Endodermal cell (in vitro differentiated cells): Measurements from ENCODE around the gene AARS2. TPM values are rescaled to one million over a fixed set of nuclear protein-coding genes. Genes with fewer than 3 reads are reported as not detected.

Source experiments
- DNase-seq: peaks from one replicate; pipeline ENCODE4 v3.0.0-alpha.2; 2017
- H3K27ac ChIP-seq: 2 replicates; pipeline ENCODE4 v1.5.1; 2013; ENCODE audit warnings: mild to moderate bottlenecking, low read depth, low read length, moderate library complexity
- H3K27me3 ChIP-seq: 2 replicates; pipeline ENCODE4 v1.6.1; 2013; ENCODE audit warnings: mild to moderate bottlenecking, low read length, moderate library complexity; ENCODE audit not compliant: insufficient read depth, control insufficient read depth, poor library complexity, severe bottlenecking
- H3K36me3 ChIP-seq: 2 replicates; pipeline ENCODE4 v1.7.0; 2013; ENCODE audit warnings: mild to moderate bottlenecking, low read length, moderate library complexity; ENCODE audit not compliant: control insufficient read depth, insufficient read depth
- H3K4me1 ChIP-seq: one replicate; pipeline ENCODE4 v1.7.0; 2013; ENCODE audit warnings: low read length; ENCODE audit not compliant: control insufficient read depth, insufficient read depth
- H3K4me3 ChIP-seq: 2 replicates; pipeline ENCODE4 v1.5.1; 2013; ENCODE audit warnings: mild to moderate bottlenecking, low read length, moderate library complexity
- H3K9ac ChIP-seq: 2 replicates; pipeline ENCODE4 v1.6.1; 2013; ENCODE audit warnings: mild to moderate bottlenecking, low read length, moderate library complexity; ENCODE audit not compliant: poor library complexity, severe bottlenecking; ENCODE audit errors: extremely low read depth
- H3K9me3 ChIP-seq: 2 replicates; pipeline ENCODE4 v1.6.1; 2013; ENCODE audit warnings: mild to moderate bottlenecking, low read length, moderate library complexity; ENCODE audit not compliant: control insufficient read depth
- H3K27ac Mint-ChIP-seq: 2 replicates; pipeline ENCODE4 v1.8.0; 2020; ENCODE audit warnings: mixed read lengths
- H3K27me3 Mint-ChIP-seq: 2 replicates; pipeline ENCODE4 v1.8.0; 2021; ENCODE audit warnings: mild to moderate bottlenecking, mixed read lengths; ENCODE audit not compliant: insufficient read depth
- H3K36me3 Mint-ChIP-seq: 2 replicates; pipeline ENCODE4 v1.8.0; 2020; ENCODE audit warnings: low read depth, mixed read lengths
- H3K4me1 Mint-ChIP-seq: 2 replicates; pipeline ENCODE4 v1.8.0; 2020; ENCODE audit warnings: mixed read lengths
- H3K4me3 Mint-ChIP-seq: 2 replicates; pipeline ENCODE4 v1.8.0; 2020; ENCODE audit warnings: mild to moderate bottlenecking, moderate library complexity, mixed read lengths
- H3K9me3 Mint-ChIP-seq: 2 replicates; pipeline ENCODE4 v1.8.0; 2020; ENCODE audit warnings: mild to moderate bottlenecking, mixed read lengths
- CTCF ChIP-seq: fragments of 200-600 bp; sonication (generic); conservative IDR thresholded peaks from 2 replicates; pipeline ENCODE4 v1.5.0; 2021; ENCODE audit warnings: antibody characterized with exemption, mild to moderate bottlenecking
- WGBS, 2 experiments: methylation state at CpG; one replicate each; pipeline versions ENCODE4 v1.1.5 to v1.1.7; 2013; ENCODE audit warnings: missing lambda C conversion rate in 2 of 2, mixed read lengths in 1 of 2; ENCODE audit not compliant: insufficient coverage in 1 of 2, insufficient read length in 1 of 2; 5-methylcytosine and 5-hydroxymethylcytosine counted together
- total RNA-seq, 2 donors: library from RNA; stranded (reverse); fragmentation: NEBNext Ultra II Directional in 1 of 2; extraction: Animal tissue kit (Norgen Biotek cat#: 25700) in 1 of 2; gene quantifications; 2 replicates in 1 of 2; 3 replicates in 1 of 2; pipeline ENCODE4 v1.2.1, GENCODE V29; 2021

Gene AARS2
- total RNA-seq, 2 donors from 2014 or later = 22.9 to 24.7 TPM

- H3K27ac Mint-ChIP-seq = no peak overlapping the region
- H3K4me1 ChIP-seq = peaks cover 10% of the 10 kb centered on the region
- H3K9me3 ChIP-seq = no peaks in the 10 kb centered on the region
- H3K4me3 ChIP-seq = no peak overlapping the region
- H3K9me3 Mint-ChIP-seq = no peaks in the 10 kb centered on the region
- no peaks in the 10 kb centered on the region for H3K27me3 ChIP-seq
- peaks cover 18% of the 10 kb centered on the region for H3K4me1 Mint-ChIP-seq
- H3K36me3 Mint-ChIP-seq = peaks cover 61% of the 10 kb centered on the region
- no peaks in the 10 kb centered on the region for H3K27me3 Mint-ChIP-seq
- WGBS, 2 experiments = 94 to 96% methylated on average over 2 of the region's 2 CpGs
- no peak for DNase-seq
- no peak overlapping the region for H3K4me3 Mint-ChIP-seq
- no peak for TF ChIP-seq CTCF
- no peak overlapping the region for H3K27ac ChIP-seq
- H3K9ac ChIP-seq = no peak overlapping the region
- H3K36me3 ChIP-seq = peaks cover 65% of the 10 kb centered on the region
These were observed 4.1 kb downstream of the AARS2 start for GRCh38 chr6:44309092-44309491.

GRCh38 chr6:44307217-44307616 lies 5.9 kb downstream of the AARS2 start:
- Histone ChIP-seq H3K36me3 (peaks cover 83% of the 10 kb centered on the region), H3K27ac (no peak overlapping the region), H3K4me3 (no peak overlapping the region), H3K9ac (no peak overlapping the region), H3K4me1 (peaks cover 10% of the 10 kb centered on the region), H3K27me3 (no peaks in the 10 kb centered on the region), H3K9me3 (no peaks in the 10 kb centered on the region)
- H3K27ac Mint-ChIP-seq = no peak overlapping the region
- H3K4me3 Mint-ChIP-seq = no peak overlapping the region
- H3K4me1 Mint-ChIP-seq = peaks cover 16% of the 10 kb centered on the region
- DNase-seq = no peak
- no peaks in the 10 kb centered on the region for H3K27me3 Mint-ChIP-seq
- H3K36me3 Mint-ChIP-seq = peaks cover 75% of the 10 kb centered on the region
- no peak for TF ChIP-seq CTCF
- no peaks in the 10 kb centered on the region for H3K9me3 Mint-ChIP-seq
- 95 to 100% methylated on average over 7 to 10 of the region's 10 CpGs for WGBS, 2 experiments

- Histone ChIP-seq H3K4me3 (no peak overlapping the region), H3K9me3 (no peaks in the 10 kb centered on the region), H3K27me3 (no peaks in the 10 kb centered on the region), H3K36me3 (peaks cover 86% of the 10 kb centered on the region), H3K27ac (no peak overlapping the region), H3K4me1 (peaks cover 10% of the 10 kb centered on the region), H3K9ac (no peak overlapping the region)
- TF ChIP-seq CTCF = no peak
- DNase-seq = no peak
- Mint-ChIP-seq H3K27me3 (no peaks in the 10 kb centered on the region), H3K9me3 (no peaks in the 10 kb centered on the region), H3K36me3 (peaks cover 75% of the 10 kb centered on the region), H3K27ac (no peak overlapping the region), H3K4me3 (no peak overlapping the region), H3K4me1 (peaks cover 11% of the 10 kb centered on the region)
- 94 to 97% methylated on average over 7 to 8 of the region's 8 CpGs for WGBS, 2 experiments
These were observed 6.4 kb downstream of the AARS2 start for GRCh38 chr6:44306710-44307109.
